ENCODE results near the gene FUT3.

DNA sequence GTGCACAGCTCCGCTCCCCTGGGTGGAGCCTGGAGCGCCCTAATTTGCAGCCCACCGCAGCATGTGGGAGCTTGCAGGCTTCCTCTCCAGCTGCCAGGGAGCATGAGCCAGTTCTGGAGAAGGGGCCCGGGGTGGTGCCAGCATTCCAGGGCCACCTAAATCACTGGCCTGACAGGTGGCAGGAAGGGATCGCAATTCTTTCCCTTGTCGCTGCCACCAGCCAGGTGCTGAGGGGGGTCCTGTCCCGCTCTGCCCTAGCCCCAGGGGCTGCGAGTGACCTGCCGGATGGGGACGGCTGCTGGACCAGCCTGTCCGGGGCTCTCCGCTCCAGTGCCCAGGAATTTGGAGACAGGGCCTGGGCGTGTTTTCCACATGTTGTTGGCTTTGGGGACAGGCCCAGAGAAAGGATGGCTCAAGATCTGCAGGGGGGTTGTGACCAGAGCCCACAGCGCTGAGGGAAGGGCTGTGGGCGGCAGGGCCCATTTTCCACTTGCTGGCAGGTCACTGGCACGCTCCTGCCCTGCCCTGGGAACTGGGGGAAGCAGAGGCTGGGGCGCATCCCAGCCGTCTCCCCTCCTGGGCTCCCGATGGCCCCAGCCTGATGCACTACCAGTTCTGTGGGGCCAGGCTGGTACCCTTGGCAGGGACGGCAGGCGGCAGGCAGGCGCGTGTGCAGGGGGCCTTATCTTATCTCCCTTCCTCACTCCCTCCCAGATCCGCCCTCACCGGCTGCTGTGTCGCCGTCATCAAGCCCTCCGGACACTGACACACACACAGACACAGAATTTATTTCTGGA lies 42.9 kb upstream of the FUT3 start:
- TF ChIP-seq, protein P1, sequence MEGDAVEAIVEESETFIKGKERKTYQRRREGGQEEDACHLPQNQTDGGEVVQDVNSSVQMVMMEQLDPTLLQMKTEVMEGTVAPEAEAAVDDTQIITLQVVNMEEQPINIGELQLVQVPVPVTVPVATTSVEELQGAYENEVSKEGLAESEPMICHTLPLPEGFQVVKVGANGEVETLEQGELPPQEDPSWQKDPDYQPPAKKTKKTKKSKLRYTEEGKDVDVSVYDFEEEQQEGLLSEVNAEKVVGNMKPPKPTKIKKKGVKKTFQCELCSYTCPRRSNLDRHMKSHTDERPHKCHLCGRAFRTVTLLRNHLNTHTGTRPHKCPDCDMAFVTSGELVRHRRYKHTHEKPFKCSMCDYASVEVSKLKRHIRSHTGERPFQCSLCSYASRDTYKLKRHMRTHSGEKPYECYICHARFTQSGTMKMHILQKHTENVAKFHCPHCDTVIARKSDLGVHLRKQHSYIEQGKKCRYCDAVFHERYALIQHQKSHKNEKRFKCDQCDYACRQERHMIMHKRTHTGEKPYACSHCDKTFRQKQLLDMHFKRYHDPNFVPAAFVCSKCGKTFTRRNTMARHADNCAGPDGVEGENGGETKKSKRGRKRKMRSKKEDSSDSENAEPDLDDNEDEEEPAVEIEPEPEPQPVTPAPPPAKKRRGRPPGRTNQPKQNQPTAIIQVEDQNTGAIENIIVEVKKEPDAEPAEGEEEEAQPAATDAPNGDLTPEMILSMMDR (IDR thresholded peaks at IDR 0.05; ENCODE audit: poor library complexity, severe bottlenecking): no peak
- TF ChIP-seq EP300 (conservative IDR thresholded peaks at IDR 0.05; ENCODE audit: poor library complexity, severe bottlenecking) (no peak), EZH2 (IDR thresholded peaks at IDR 0.05; ENCODE audit: borderline replicate concordance, insufficient read depth, low read length, poor library complexity, severe bottlenecking) (no peak), RAD21 (conservative IDR thresholded peaks at IDR 0.05) (no peak)

Measured in neural cell (in vitro differentiated cells).